K562 (cell line): ENCODE measurements around the gene EPB41L4A. TPM values are rescaled to one million over a fixed set of nuclear protein-coding genes. Genes with fewer than 3 reads are reported as not detected.

Source experiments
- ATAC-seq: fragments of 200-7000 bp; cut with Tn5 transposase; 3 replicates; pipeline ENCODE4 v1.9.1; 2020; ENCODE audit warnings: moderate library complexity
- BruUV-seq: library from RNA; stranded (reverse); fragments of 400-500 nt; replicated peaks from 2 replicates; lab custom pipeline; 2021; lab: Mats Ljungman, UMichigan
- CTCF ChIA-PET: fragments of 300-600 bp; formaldehyde crosslinking; extraction: SDS; loops from one replicate; lab custom pipeline; 2021; ENCODE audit warnings: low intra/inter-chr PET ratio; lab: Yijun Ruan, JAX
- POLR2A ChIA-PET: fragments of 300-600, 350-650 bp; sonication (Branson Sonifier 250); formaldehyde crosslinking; extraction: SDS; loops from one replicate; lab custom pipeline; 2021; ENCODE audit warnings: antibody characterized with exemption, inconsistent platforms; lab: Yijun Ruan, JAX
- DNase-seq, 4 experiments: peaks; one replicate each; pipeline versions ENCODE4 v3.0.0 to v3.0.0-alpha.2; 2011 to 2018; ENCODE audit warnings: low spot score in 3 of 4, mixed read lengths in 3 of 4; ENCODE audit errors: extremely low read depth in 1 of 4
- FAIRE-seq: peaks from 2 replicates; lab custom pipeline; 2011; peaks lifted over from hg19 to GRCh38; lab: Jason Lieb, UNC
- H2AFZ ChIP-seq: 2 replicates; pipeline ENCODE4 v1.6.0; 2011; ENCODE audit warnings: low read depth, low read length, control low read depth, inconsistent platforms
- H3K27ac ChIP-seq: fragments of 200-600 bp; 3 replicates; pipeline ENCODE4 v1.8.0; 2011; ENCODE audit warnings: low read depth, mild to moderate bottlenecking, control low read depth, inconsistent platforms, low read length, moderate library complexity, mixed read lengths; ENCODE audit errors: extremely low read depth
- H3K27me3 ChIP-seq, 2 experiments: fragments of 300-600 bp in 1 of 2; 2 replicates in 1 of 2; 3 replicates in 1 of 2; pipeline versions ENCODE4 v1.6.0 to v1.8.0; 2011; ENCODE audit warnings: inconsistent platforms in 2 of 2, low read length in 2 of 2, mild to moderate bottlenecking in 1 of 2, mixed read lengths in 1 of 2, moderate library complexity in 1 of 2; ENCODE audit not compliant: control insufficient read depth in 2 of 2, insufficient read depth in 2 of 2
- H3K36me3 ChIP-seq: fragments of 300-600 bp; 3 replicates; pipeline ENCODE4 v1.8.0; 2011; ENCODE audit warnings: mild to moderate bottlenecking, low read length, inconsistent platforms; ENCODE audit not compliant: control insufficient read depth, insufficient read depth
- H3K4me1 ChIP-seq, 2 experiments: fragments of 200-600 bp in 1 of 2; replicated peaks in 1 of 2; 2 replicates in 1 of 2; 3 replicates in 1 of 2; pipeline versions ENCODE4 v1.5.1 to v1.8.0; 2011; ENCODE audit warnings: inconsistent platforms in 2 of 2, low read length in 2 of 2, mild to moderate bottlenecking in 1 of 2, mixed read lengths in 1 of 2, moderate library complexity in 1 of 2; ENCODE audit not compliant: control insufficient read depth in 2 of 2, insufficient read depth in 2 of 2
- H3K4me2 ChIP-seq: 2 replicates; pipeline ENCODE4 v1.6.1; 2011; ENCODE audit warnings: low read length, control low read depth, inconsistent platforms, mixed read lengths; ENCODE audit not compliant: insufficient read depth
- H3K4me3 ChIP-seq: fragments of 200-600 bp; sonication (generic), shearing (Covaris generic); 2 replicates; pipeline ENCODE4 v1.5.1; 2016; ENCODE audit warnings: control low read depth, inconsistent platforms
- H3K79me2 ChIP-seq: fragments of 200-600 bp; 3 replicates; pipeline ENCODE4 v1.8.0; 2011; ENCODE audit warnings: low read length, inconsistent platforms; ENCODE audit not compliant: control insufficient read depth, insufficient read depth
- H3K9ac ChIP-seq, 2 experiments: 2 replicates each; pipeline versions ENCODE4 v1.6.0 to v1.6.1; 2011; ENCODE audit warnings: low read depth in 2 of 2, low read length in 2 of 2, control low read depth in 1 of 2, inconsistent platforms in 1 of 2, mild to moderate bottlenecking in 1 of 2, mixed read lengths in 1 of 2; ENCODE audit not compliant: insufficient read depth in 1 of 2
- H3K9me1 ChIP-seq: one replicate; pipeline ENCODE4 v1.6.0; 2011; ENCODE audit warnings: inconsistent platforms, mild to moderate bottlenecking, low read length, moderate library complexity; ENCODE audit not compliant: control insufficient read depth, insufficient read depth
- H3K9me3 ChIP-seq: replicated peaks from 2 replicates; pipeline ENCODE4 v1.5.1; 2011; ENCODE audit warnings: low read depth, low read length, inconsistent platforms; ENCODE audit not compliant: control insufficient read depth, insufficient read depth
- H4K20me1 ChIP-seq: replicated peaks from 2 replicates; pipeline ENCODE4 v1.6.1; 2011; ENCODE audit warnings: low read length, inconsistent platforms, mixed read lengths; ENCODE audit not compliant: control insufficient read depth, insufficient read depth
- CEBPG ChIP-seq, 3 experiments: fragments of 200-800 bp in 1 of 3; sonication (Bioruptor generic) in 1 of 3; sonication (generic) in 1 of 3; formaldehyde crosslinking in 1 of 3; IDR thresholded peaks in 2 of 3; conservative IDR thresholded peaks in 1 of 3; 2 replicates each; pipeline versions ENCODE4 v1.6.1 to v1.8.0; 2016 to 2022; ENCODE audit warnings: missing compliant biosample characterization in 2 of 3, missing genetic modification characterization in 2 of 3, mild to moderate bottlenecking in 1 of 3, missing genetic modification reagents in 1 of 3
- MLX ChIP-seq, 2 experiments: fragments of 450-650 bp in 1 of 2; sonication (generic) in 1 of 2; formaldehyde crosslinking; conservative IDR thresholded peaks; 2 replicates each; pipeline versions ENCODE4 v1.4.0 to v1.8.1; 2020 to 2022; ENCODE audit warnings: mild to moderate bottlenecking in 1 of 2, missing genetic modification reagents in 1 of 2
- PBX2 ChIP-seq, 2 experiments: IDR thresholded peaks in 1 of 2; conservative IDR thresholded peaks in 1 of 2; 2 replicates each; pipeline ENCODE4 v1.6.1; 2016; ENCODE audit warnings: low read depth in 2 of 2, mild to moderate bottlenecking in 1 of 2, missing compliant biosample characterization in 1 of 2, missing genetic modification characterization in 1 of 2, moderate library complexity in 1 of 2
- PML ChIP-seq: IDR thresholded peaks from 2 replicates; pipeline ENCODE4 v1.6.1; 2012; ENCODE audit warnings: low read length, inconsistent platforms
- PTTG1 ChIP-seq: fragments of 450-650 bp; IDR thresholded peaks from 2 replicates; pipeline ENCODE4 v1.6.1; 2016; ENCODE audit warnings: low read depth, mild to moderate bottlenecking, missing genetic modification characterization, missing compliant biosample characterization
- RFX7 ChIP-seq: fragments of 250-450 bp; sonication (Bioruptor Pico); IDR thresholded peaks from 2 replicates; pipeline ENCODE4 v1.5.1; 2021; ENCODE audit warnings: mild to moderate bottlenecking
- SREBF1 ChIP-seq: fragments of 150-350 bp; IDR thresholded peaks from 2 replicates; pipeline ENCODE4 v1.6.1; 2014; ENCODE audit warnings: antibody characterized with exemption, low read depth, low read length, borderline replicate concordance
- ZBTB1 ChIP-seq: sonication (generic); formaldehyde crosslinking; IDR thresholded peaks from 2 replicates; pipeline ENCODE4 v1.8.1; 2023; ENCODE audit warnings: missing genetic modification reagents, low read depth, mild to moderate bottlenecking, borderline replicate concordance
- ZNF76 ChIP-seq: fragments of 250-450 bp; sonication (Bioruptor Pico); IDR thresholded peaks from 2 replicates; pipeline ENCODE4 v1.4.0; 2020; ENCODE audit warnings: mild to moderate bottlenecking, moderate library complexity, borderline replicate concordance
- WGBS: fragments of 100-300 bp; shearing (Covaris generic); methylation state at CpG from one replicate; pipeline ENCODE4 v1.1.6; 2016; ENCODE audit warnings: low coverage, mixed read lengths; ENCODE audit not compliant: insufficient coverage; ENCODE audit errors: missing lambda C conversion rate; 5-methylcytosine and 5-hydroxymethylcytosine counted together
- in situ Hi-C: fragments of 300-500 bp; cut with MboI; formaldehyde crosslinking; loops from 4 replicates; pipeline ENCODE4 v1.15.0; 2018; ENCODE audit warnings: inconsistent platforms, mixed read lengths
- intact Hi-C: fragments of 100-400 bp; cut with micrococcal nuclease; formaldehyde crosslinking; loops from 2 replicates; pipeline ENCODE4 v1.14.2; 2022
- polyA plus RNA-seq, 8 experiments: library from polyadenylated mRNA; depleted of rRNA in 4 of 8; stranded (reverse) in 5 of 8; unstranded in 3 of 8; fragments of >200 nt; fragmentation: Nextera tagmentation in 2 of 8; fragmentation: Illumina TruSeq in 1 of 8; extraction: Ambion mirVana in 2 of 8; extraction: Trizol in 1 of 8; gene quantifications; 2 replicates each; pipeline versions ENCODE4 v1.2.1 to v1.2.3, GENCODE V29; 2011 to 2014; ENCODE audit warnings: inconsistent platforms in 1 of 8, missing spikeins in 1 of 8
- total RNA-seq, 7 experiments: library from RNA; depleted of rRNA in 6 of 7; stranded (reverse); fragments of >200 nt in 6 of 7; fragmentation: Illumina TruSeq in 2 of 7; extraction: Trizol in 2 of 7; gene quantifications; 2 replicates each; pipeline versions ENCODE4 v1.2.1 to v1.2.3, GENCODE V29; 2011 to 2021; ENCODE audit warnings: low replicate concordance in 1 of 7
- TF ChIP-seq, protein P1 (sequence below): sonication (generic); formaldehyde crosslinking; IDR thresholded peaks from 2 replicates; pipeline ENCODE4 v1.8.0; 2022; ENCODE audit warnings: missing genetic modification reagents, mild to moderate bottlenecking, moderate library complexity, borderline replicate concordance

The EPB41L4A gene
- total and polyA plus RNA-seq, 9 of the 15 experiments (the other 6 are each of a cell fraction or from before 2014, with no cell fraction given), result 0.04 to 0.35 (median 0.12) TPM; not detected in 3

DNA sequence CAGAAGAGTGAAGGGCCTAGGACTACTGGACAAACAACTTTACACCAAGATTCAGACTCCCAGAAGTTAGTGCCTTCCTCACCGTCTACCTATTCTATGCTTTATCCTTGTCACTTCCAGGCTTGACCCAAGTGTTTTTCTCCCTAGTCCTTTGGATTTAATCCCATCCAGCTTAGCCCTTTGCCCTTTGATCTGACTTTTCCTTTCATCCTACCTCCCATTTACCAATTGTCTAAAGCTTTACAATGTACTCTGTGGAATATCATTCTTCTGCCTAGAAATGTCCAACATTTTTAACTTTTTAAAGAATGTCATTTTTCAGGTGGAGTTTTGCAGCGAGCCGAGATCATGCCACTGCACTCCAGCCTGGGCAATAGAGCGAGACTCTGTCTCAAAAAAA, 292.1 kb downstream of the EPB41L4A start:
- in situ Hi-C loops, result no loop called here
- CTCF ChIA-PET, result no interaction called here
- BruUV-seq, result no TSS peak

More for the DNA sequence above, 292.1 kb downstream of the EPB41L4A start:
- intact Hi-C loops, result no loop called here
- H3K27ac ChIP-seq, result no peak overlapping the region
- POLR2A ChIA-PET, result no interaction called here
- no peaks in the 10 kb centered on the region for H3K27me3 ChIP-seq
- ATAC-seq (no peak), DNase-seq (no peak), FAIRE-seq (no peak)
- H3K4me3 ChIP-seq, result no peak overlapping the region
- H3K9ac ChIP-seq, result no peak overlapping the region
- H3K4me1 ChIP-seq, result no peaks in the 10 kb centered on the region
- no peaks in the 10 kb centered on the region for H3K36me3 ChIP-seq
- WGBS, result 0% methylated on average over 4 of the region's 4 CpGs
- H2AFZ ChIP-seq, result no peak overlapping the region
- H3K4me2 ChIP-seq, result no peak overlapping the region
- TF ChIP-seq PML, result no peak
- no peak for TF ChIP-seq CEBPG (CRISPR knock-in tag; IDR thresholded peaks at IDR 0.05)
- TF ChIP-seq CEBPG (tag; conservative IDR thresholded peaks at IDR 0.05 in 1 of 2, IDR thresholded peaks at IDR 0.05 in 1 of 2), result no peak
- TF ChIP-seq ZNF76, result no peak
- no peak for TF ChIP-seq MLX (CRISPR knock-in tag; conservative IDR thresholded peaks at IDR 0.05)
- TF ChIP-seq, protein P1, sequence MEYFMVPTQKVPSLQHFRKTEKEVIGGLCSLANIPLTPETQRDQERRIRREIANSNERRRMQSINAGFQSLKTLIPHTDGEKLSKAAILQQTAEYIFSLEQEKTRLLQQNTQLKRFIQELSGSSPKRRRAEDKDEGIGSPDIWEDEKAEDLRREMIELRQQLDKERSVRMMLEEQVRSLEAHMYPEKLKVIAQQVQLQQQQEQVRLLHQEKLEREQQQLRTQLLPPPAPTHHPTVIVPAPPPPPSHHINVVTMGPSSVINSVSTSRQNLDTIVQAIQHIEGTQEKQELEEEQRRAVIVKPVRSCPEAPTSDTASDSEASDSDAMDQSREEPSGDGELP (CRISPR knock-in tag), result no peak
- TF ChIP-seq ZBTB1 (CRISPR knock-in tag), result no peak
- TF ChIP-seq PTTG1 (tag), result no peak
- TF ChIP-seq PBX2 (CRISPR knock-in tag; IDR thresholded peaks at IDR 0.05; ENCODE audit: low read depth), result no peak
- no peak for TF ChIP-seq PBX2 (tag; conservative IDR thresholded peaks at IDR 0.05; ENCODE audit: low read depth)
- TF ChIP-seq RFX7 (CRISPR knock-in tag), result no peak
- TF ChIP-seq SREBF1, result no peak
- no peaks in the 10 kb centered on the region for H3K9me1 ChIP-seq
- H3K9me3 ChIP-seq, result no peaks in the 10 kb centered on the region
- H3K79me2 ChIP-seq, result no peaks in the 10 kb centered on the region
- no peaks in the 10 kb centered on the region for H4K20me1 ChIP-seq
